HepG2 (cell line): ENCODE data around the gene UBR3. TPM values are rescaled to one million over a fixed set of nuclear protein-coding genes. Genes with fewer than 3 reads are reported as not detected.

Experiments
- ATAD3A ChIP-seq: sonication (generic); formaldehyde crosslinking; IDR thresholded peaks from 2 replicates; pipeline ENCODE4 v1.4.0; 2020; ENCODE audit warnings: missing genetic modification reagents
- CERS6 ChIP-seq: sonication (generic); formaldehyde crosslinking; IDR thresholded peaks from 2 replicates; pipeline ENCODE4 v1.5.0; 2020; ENCODE audit warnings: missing genetic modification reagents
- ETV6 ChIP-seq: sonication (generic); formaldehyde crosslinking; conservative IDR thresholded peaks from 2 replicates; pipeline ENCODE4 v1.4.0; 2020; ENCODE audit warnings: missing genetic modification reagents
- KDM4B ChIP-seq: sonication (generic); formaldehyde crosslinking; IDR thresholded peaks from 2 replicates; pipeline ENCODE4 v1.4.0; 2020; ENCODE audit warnings: missing genetic modification reagents
- NFIC ChIP-seq: IDR thresholded peaks from 2 replicates; pipeline ENCODE4 v1.6.1; 2012; ENCODE audit warnings: mild to moderate bottlenecking, low read length, inconsistent platforms
- NONO ChIP-seq, 2 experiments: fragments of 450-650 bp in 1 of 2; sonication (generic) in 1 of 2; formaldehyde crosslinking in 1 of 2; IDR thresholded peaks in 1 of 2; conservative IDR thresholded peaks in 1 of 2; 2 replicates each; pipeline versions ENCODE4 v1.6.1 to v1.8.0; 2017 to 2022; ENCODE audit warnings: mild to moderate bottlenecking in 1 of 2, missing genetic modification reagents in 1 of 2, moderate library complexity in 1 of 2
- RCOR2 ChIP-seq: IDR thresholded peaks from 2 replicates; pipeline ENCODE4 v1.6.1; 2016; ENCODE audit warnings: missing biosample characterization, missing genetic modification reagents
- RELA ChIP-seq: sonication (generic); formaldehyde crosslinking; IDR thresholded peaks from 2 replicates; pipeline ENCODE4 v1.4.0; 2020; ENCODE audit warnings: missing genetic modification reagents
- RFXAP ChIP-seq: sonication (generic); formaldehyde crosslinking; IDR thresholded peaks from 2 replicates; pipeline ENCODE4 v1.4.0; 2020; ENCODE audit warnings: missing genetic modification reagents, borderline replicate concordance
- ZNF142 ChIP-seq: sonication (generic); formaldehyde crosslinking; IDR thresholded peaks from 2 replicates; pipeline ENCODE4 v1.4.0; 2020; ENCODE audit warnings: missing genetic modification reagents
- ZNF292 ChIP-seq: sonication (generic); formaldehyde crosslinking; IDR thresholded peaks from 2 replicates; pipeline ENCODE4 v1.8.1; 2022; ENCODE audit warnings: mild to moderate bottlenecking, low read depth, missing genetic modification reagents, borderline replicate concordance
- ZNF674 ChIP-seq: sonication (generic); formaldehyde crosslinking; IDR thresholded peaks from 2 replicates; pipeline ENCODE4 v1.5.0; 2020; ENCODE audit warnings: low read depth, mild to moderate bottlenecking, missing genetic modification reagents
- ZSCAN12 ChIP-seq: sonication (generic); formaldehyde crosslinking; IDR thresholded peaks from 2 replicates; pipeline ENCODE4 v1.9.0; 2021; ENCODE audit warnings: mild to moderate bottlenecking, missing genetic modification reagents
- polyA plus RNA-seq, 8 experiments: library from polyadenylated mRNA; depleted of rRNA in 3 of 8; stranded (reverse) in 7 of 8; unstranded in 1 of 8; fragments of >200 nt; fragmentation: Illumina TruSeq in 4 of 8; extraction: Trizol in 4 of 8; gene quantifications; 2 replicates each; pipeline versions ENCODE4 v1.2.1 to v1.2.3, GENCODE V29; 2011 to 2016; ENCODE audit warnings: low read depth in 4 of 8, missing spikeins in 1 of 8, mixed read lengths in 1 of 8; ENCODE audit not compliant: insufficient read depth in 1 of 8
- total RNA-seq, 5 experiments: library from RNA; depleted of rRNA; stranded (reverse); fragments of >200 nt; fragmentation: Illumina TruSeq; extraction: Trizol; gene quantifications; 2 replicates each; pipeline ENCODE4 v1.2.3, GENCODE V29; 2016; ENCODE audit warnings: low read depth in 1 of 5
- TF ChIP-seq, protein P1 (sequence below): sonication (generic); formaldehyde crosslinking; IDR thresholded peaks from 2 replicates; pipeline ENCODE4 v1.5.1; 2020; ENCODE audit warnings: missing genetic modification reagents, mild to moderate bottlenecking, borderline replicate concordance
- TF ChIP-seq, protein P2 (sequence below): sonication (generic); formaldehyde crosslinking; IDR thresholded peaks from 2 replicates; pipeline ENCODE4 v1.9.0; 2022; ENCODE audit warnings: missing genetic modification reagents, mild to moderate bottlenecking, borderline replicate concordance

Gene UBR3
- total and polyA plus RNA-seq, 2 of the 13 experiments (the other 11 are each of a cell fraction or from before 2014, with no cell fraction given), result 15.1 to 28.0 TPM

- TF ChIP-seq RFXAP (CRISPR knock-in tag), result peak; percentile 73; the same call in 1 of the 2 replicates
- TF ChIP-seq RCOR2 (CRISPR knock-in tag), result 0 out of 2 replicates have a peak, but pooled peaks have one; percentile 8
- peak; percentile 76; the same call in 1 of the 2 replicates for TF ChIP-seq RELA (CRISPR knock-in tag)
- peak; percentile 56; the same call in 1 of the 2 replicates for TF ChIP-seq ZNF292 (CRISPR knock-in tag)
- TF ChIP-seq NFIC, result 0 out of 2 replicates have a peak, but pooled peaks have one; percentile 26
- TF ChIP-seq ZNF674 (CRISPR knock-in tag), result no peak
- no peak for TF ChIP-seq ATAD3A (CRISPR knock-in tag)
- peak; percentile 55 for TF ChIP-seq ETV6 (CRISPR knock-in tag)
- TF ChIP-seq ZNF142, result peak; percentile 59; the same call in 1 of the 2 replicates
- TF ChIP-seq, protein P1, sequence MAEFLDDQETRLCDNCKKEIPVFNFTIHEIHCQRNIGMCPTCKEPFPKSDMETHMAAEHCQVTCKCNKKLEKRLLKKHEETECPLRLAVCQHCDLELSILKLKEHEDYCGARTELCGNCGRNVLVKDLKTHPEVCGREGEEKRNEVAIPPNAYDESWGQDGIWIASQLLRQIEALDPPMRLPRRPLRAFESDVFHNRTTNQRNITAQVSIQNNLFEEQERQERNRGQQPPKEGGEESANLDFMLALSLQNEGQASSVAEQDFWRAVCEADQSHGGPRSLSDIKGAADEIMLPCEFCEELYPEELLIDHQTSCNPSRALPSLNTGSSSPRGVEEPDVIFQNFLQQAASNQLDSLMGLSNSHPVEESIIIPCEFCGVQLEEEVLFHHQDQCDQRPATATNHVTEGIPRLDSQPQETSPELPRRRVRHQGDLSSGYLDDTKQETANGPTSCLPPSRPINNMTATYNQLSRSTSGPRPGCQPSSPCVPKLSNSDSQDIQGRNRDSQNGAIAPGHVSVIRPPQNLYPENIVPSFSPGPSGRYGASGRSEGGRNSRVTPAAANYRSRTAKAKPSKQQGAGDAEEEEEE, result no peak
- TF ChIP-seq NONO (IDR thresholded peaks at IDR 0.05), result no peak
- TF ChIP-seq NONO (CRISPR knock-in tag; conservative IDR thresholded peaks at IDR 0.05), result peak; percentile 72; the same call in 1 of the 2 replicates
- peak; percentile 84; the same call in 1 of the 2 replicates for TF ChIP-seq KDM4B (CRISPR knock-in tag)
- TF ChIP-seq, protein P2, sequence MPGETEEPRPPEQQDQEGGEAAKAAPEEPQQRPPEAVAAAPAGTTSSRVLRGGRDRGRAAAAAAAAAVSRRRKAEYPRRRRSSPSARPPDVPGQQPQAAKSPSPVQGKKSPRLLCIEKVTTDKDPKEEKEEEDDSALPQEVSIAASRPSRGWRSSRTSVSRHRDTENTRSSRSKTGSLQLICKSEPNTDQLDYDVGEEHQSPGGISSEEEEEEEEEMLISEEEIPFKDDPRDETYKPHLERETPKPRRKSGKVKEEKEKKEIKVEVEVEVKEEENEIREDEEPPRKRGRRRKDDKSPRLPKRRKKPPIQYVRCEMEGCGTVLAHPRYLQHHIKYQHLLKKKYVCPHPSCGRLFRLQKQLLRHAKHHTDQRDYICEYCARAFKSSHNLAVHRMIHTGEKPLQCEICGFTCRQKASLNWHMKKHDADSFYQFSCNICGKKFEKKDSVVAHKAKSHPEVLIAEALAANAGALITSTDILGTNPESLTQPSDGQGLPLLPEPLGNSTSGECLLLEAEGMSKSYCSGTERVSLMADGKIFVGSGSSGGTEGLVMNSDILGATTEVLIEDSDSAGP, result peak; percentile 76; the same call in 1 of the 2 replicates
- no peak for TF ChIP-seq CERS6 (CRISPR knock-in tag)
- TF ChIP-seq ZSCAN12 (CRISPR knock-in tag), result no peak
Observed at GRCh38 chr2:169798718-169799592, 28.3 kb upstream of the UBR3 start, which contains the start of gene SSB (continued).
